ENCODE results near the gene RTN4RL2.

The RTN4RL2 gene

DNA sequence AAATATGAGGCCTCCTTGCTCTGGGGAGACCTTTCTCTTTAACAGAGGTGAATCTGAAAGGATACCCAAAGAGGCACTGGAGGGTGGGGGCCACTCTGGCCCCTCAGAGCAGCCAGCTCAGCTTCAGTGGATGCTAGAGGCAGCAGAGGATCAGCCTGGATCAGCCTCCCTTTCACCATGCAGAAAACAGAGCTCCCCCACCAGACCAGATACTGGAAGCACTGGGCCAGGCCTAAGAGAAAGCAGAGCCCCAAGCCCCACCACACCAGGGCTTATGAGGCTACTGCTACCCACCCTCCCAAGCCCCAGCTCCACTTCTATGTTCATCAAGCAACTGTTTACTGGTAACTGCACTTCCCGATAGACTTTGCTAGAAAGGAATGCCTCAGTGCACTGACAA is 29.4 kb upstream of the RTN4RL2 start:
- no peak for DNase-seq (ENCODE audit: low read depth)
- no peak for TF ChIP-seq CTCF (IDR thresholded peaks at IDR 0.05; ENCODE audit: control insufficient read depth, extremely low read depth, insufficient read depth)
- no peak overlapping the region for H3K4me3 ChIP-seq (ENCODE audit: low read depth, low read length)

GRCh38 chr11:57432149-57432561 is 28.2 kb upstream of the RTN4RL2 start:
- DNase-seq (ENCODE audit: low read depth) = no peak
- H3K4me3 ChIP-seq (ENCODE audit: low read depth, low read length) = no peak overlapping the region
- no peak for TF ChIP-seq CTCF (IDR thresholded peaks at IDR 0.05; ENCODE audit: control insufficient read depth, extremely low read depth, insufficient read depth)

DNA sequence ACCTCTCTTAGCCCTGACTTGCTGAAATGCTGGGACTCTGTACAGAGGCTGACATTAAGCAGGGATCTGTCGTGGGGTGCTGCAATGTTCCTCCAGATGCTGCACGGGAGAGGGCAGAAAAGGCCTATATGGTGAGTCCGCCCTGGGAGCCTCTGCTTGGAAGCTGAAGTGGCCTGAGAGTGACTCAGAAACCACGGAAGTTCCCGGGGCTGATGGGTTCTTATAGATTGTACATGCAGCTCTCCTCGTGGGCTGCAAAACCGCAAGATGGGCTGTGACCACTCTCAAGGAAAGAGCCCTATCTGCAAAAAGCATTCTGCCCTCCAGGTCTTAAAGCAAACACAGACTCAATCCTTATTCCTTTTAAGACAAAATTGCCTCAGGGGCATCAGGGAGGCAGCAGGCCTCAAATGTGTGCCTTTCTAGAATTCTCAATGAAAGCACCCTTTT is 27.6 kb upstream of the RTN4RL2 start:
- DNase-seq (ENCODE audit: low read depth) = no peak
- TF ChIP-seq CTCF (IDR thresholded peaks at IDR 0.05; ENCODE audit: control insufficient read depth, extremely low read depth, insufficient read depth) = no peak
- H3K4me3 ChIP-seq (ENCODE audit: low read depth, low read length) = no peak overlapping the region

GRCh38 chr11:57434640-57435546 is 25.4 kb upstream of the RTN4RL2 start:
- H3K4me3 ChIP-seq (ENCODE audit: low read depth, low read length) = no peak overlapping the region
- no peak for TF ChIP-seq CTCF (IDR thresholded peaks at IDR 0.05; ENCODE audit: control insufficient read depth, extremely low read depth, insufficient read depth)
- peak; percentile 4 for DNase-seq (ENCODE audit: low read depth)

DNA sequence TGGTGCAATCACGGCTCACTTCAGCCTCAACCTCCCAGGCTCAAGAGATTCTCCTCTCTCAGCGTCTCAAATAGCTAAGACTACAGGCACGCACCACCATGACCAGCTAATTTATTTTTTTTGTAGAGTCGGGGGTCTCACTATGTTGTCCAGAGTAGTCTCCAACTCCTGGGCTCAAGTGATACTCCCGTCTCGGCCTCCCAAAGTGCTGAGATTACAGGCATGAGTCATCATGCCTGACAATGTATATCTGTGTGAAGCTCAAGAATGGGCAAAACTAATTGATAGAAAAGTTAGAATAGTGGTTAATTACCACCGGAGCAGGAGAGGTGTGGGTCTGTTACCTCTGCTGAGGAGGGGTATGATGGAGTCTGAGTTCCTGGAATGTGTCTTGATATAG is 24.3 kb upstream of the RTN4RL2 start:
- TF ChIP-seq CTCF (IDR thresholded peaks at IDR 0.05; ENCODE audit: control insufficient read depth, extremely low read depth, insufficient read depth) = no peak
- no peak overlapping the region for H3K4me3 ChIP-seq (ENCODE audit: low read depth, low read length)
- no peak for DNase-seq (ENCODE audit: low read depth)

GRCh38 chr11:57438345-57439285 is 21.7 kb upstream of the RTN4RL2 start:
- no peak overlapping the region for H3K4me3 ChIP-seq (ENCODE audit: low read depth, low read length)
- DNase-seq (ENCODE audit: low read depth) = no peak
- no peak for TF ChIP-seq CTCF (IDR thresholded peaks at IDR 0.05; ENCODE audit: control insufficient read depth, extremely low read depth, insufficient read depth)

Data from LNCaP clone FGC (cell line).